Astrocyte (in vitro differentiated cells and primary cell): ENCODE results near the gene SPATA31D4. TPM values are rescaled to one million over a fixed set of nuclear protein-coding genes. Genes with fewer than 3 reads are reported as not detected.

Experiments used
- DNase-seq: peaks from one replicate; pipeline ENCODE4 v3.0.0-alpha.2; 2010; ENCODE audit warnings: low read depth
- FAIRE-seq: peaks from 2 replicates; lab custom pipeline; 2011; peaks lifted over from hg19 to GRCh38; lab: Jason Lieb, UNC
- H2AFZ ChIP-seq: 2 replicates; pipeline ENCODE4 v1.6.0; 2012; ENCODE audit warnings: low read depth, low read length, inconsistent platforms
- H3K27ac ChIP-seq: 2 replicates; pipeline ENCODE4 v1.5.1; 2011; ENCODE audit warnings: low read depth, low read length, inconsistent platforms
- H3K27me3 ChIP-seq: 2 replicates; pipeline ENCODE4 v1.6.0; 2011; ENCODE audit warnings: low read length, inconsistent platforms; ENCODE audit not compliant: insufficient read depth
- H3K36me3 ChIP-seq: 2 replicates; pipeline ENCODE4 v1.5.1; 2011; ENCODE audit warnings: low read length, inconsistent platforms; ENCODE audit not compliant: insufficient read depth
- H3K4me1 ChIP-seq: 2 replicates; pipeline ENCODE4 v1.5.1; 2011; ENCODE audit warnings: low read length, inconsistent platforms; ENCODE audit not compliant: insufficient read depth
- H3K4me2 ChIP-seq: 2 replicates; pipeline ENCODE4 v1.6.0; 2012; ENCODE audit warnings: low read length, inconsistent platforms
- H3K4me3 ChIP-seq: 2 replicates; pipeline ENCODE4 v1.5.1; 2011; ENCODE audit warnings: low read depth, mild to moderate bottlenecking, low read length, inconsistent platforms; ENCODE audit not compliant: insufficient read depth
- H3K79me2 ChIP-seq: 2 replicates; pipeline ENCODE4 v1.6.0; 2012; ENCODE audit warnings: mild to moderate bottlenecking, low read length, inconsistent platforms; ENCODE audit not compliant: insufficient read depth
- H3K9ac ChIP-seq: 2 replicates; pipeline ENCODE4 v1.6.0; 2012; ENCODE audit warnings: mild to moderate bottlenecking, low read length, inconsistent platforms
- H3K9me3 ChIP-seq: 2 replicates; pipeline ENCODE4 v1.5.1; 2012; ENCODE audit warnings: low read depth, mild to moderate bottlenecking, low read length, inconsistent platforms; ENCODE audit not compliant: insufficient read depth
- H4K20me1 ChIP-seq: 2 replicates; pipeline ENCODE4 v1.6.0; 2012; ENCODE audit warnings: low read length, inconsistent platforms; ENCODE audit not compliant: insufficient read depth
- H3K27ac Mint-ChIP-seq: one replicate; pipeline ENCODE4 v1.8.0; 2021; ENCODE audit warnings: mild to moderate bottlenecking, mixed read lengths; ENCODE audit not compliant: unreplicated experiment
- H3K27me3 Mint-ChIP-seq: one replicate; pipeline ENCODE4 v1.8.0; 2021; ENCODE audit warnings: low read depth, mixed read lengths; ENCODE audit not compliant: unreplicated experiment
- H3K36me3 Mint-ChIP-seq: one replicate; pipeline ENCODE4 v1.8.0; 2021; ENCODE audit warnings: low read depth, mixed read lengths; ENCODE audit not compliant: unreplicated experiment
- H3K4me1 Mint-ChIP-seq: one replicate; pipeline ENCODE4 v1.8.0; 2021; ENCODE audit warnings: low read depth, mixed read lengths; ENCODE audit not compliant: unreplicated experiment
- H3K4me3 Mint-ChIP-seq: one replicate; pipeline ENCODE4 v1.8.0; 2021; ENCODE audit warnings: mild to moderate bottlenecking, moderate library complexity, mixed read lengths; ENCODE audit not compliant: unreplicated experiment
- H3K9me3 Mint-ChIP-seq: one replicate; pipeline ENCODE4 v1.8.0; 2021; ENCODE audit warnings: mild to moderate bottlenecking, mixed read lengths; ENCODE audit not compliant: unreplicated experiment
- EZH2 ChIP-seq: IDR thresholded peaks from 2 replicates; pipeline ENCODE4 v1.6.1; 2012; ENCODE audit warnings: mild to moderate bottlenecking, low read length, inconsistent platforms; ENCODE audit not compliant: insufficient read depth
- total RNA-seq: library from RNA; stranded (reverse); gene quantifications from 2 replicates; pipeline ENCODE4 v1.2.1, GENCODE V29; 2021
- TF ChIP-seq, protein P1 (sequence below): IDR thresholded peaks from 2 replicates; pipeline ENCODE4 v1.5.1; 2011; ENCODE audit warnings: low read depth, mild to moderate bottlenecking, inconsistent platforms, low read length, moderate library complexity; ENCODE audit not compliant: insufficient read depth

SPATA31D4 gene
- total RNA-seq, 1 donor from 2014 or later = not detected

DNA sequence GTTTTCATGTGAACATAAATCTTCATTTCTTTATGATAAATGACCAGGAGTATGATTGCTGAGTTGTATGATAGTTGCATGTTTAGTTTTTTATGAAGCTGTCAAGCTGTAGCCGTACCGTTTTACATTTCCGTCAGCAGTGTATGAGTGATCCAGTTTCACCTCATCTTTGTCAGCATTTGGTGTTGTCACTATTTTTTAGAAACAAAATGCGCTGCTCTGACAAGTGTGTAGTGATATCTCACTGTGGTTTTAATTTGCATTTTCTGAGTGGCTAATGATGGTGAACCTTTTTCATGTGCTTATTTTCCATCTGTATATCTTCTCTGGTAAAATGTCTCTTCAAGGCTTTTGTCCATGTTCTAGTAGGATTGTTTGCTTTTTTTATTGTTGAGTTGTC lies 53.7 kb downstream of the SPATA31D4 start:
- Histone ChIP-seq H3K79me2 (no peaks in the 10 kb centered on the region), H3K4me3 (no peak overlapping the region), H3K9me3 (no peaks in the 10 kb centered on the region), H2AFZ (no peak overlapping the region), H3K4me2 (no peak overlapping the region), H3K27ac (no peak overlapping the region), H3K9ac (no peak overlapping the region), H3K4me1 (no peaks in the 10 kb centered on the region), H3K36me3 (no peaks in the 10 kb centered on the region), H3K27me3 (no peaks in the 10 kb centered on the region), H4K20me1 (no peaks in the 10 kb centered on the region)
- DNase-seq (no peak), FAIRE-seq (no peak)
- peaks cover 4% of the 10 kb centered on the region for H3K27me3 Mint-ChIP-seq
- no peak for TF ChIP-seq EZH2
- TF ChIP-seq, protein P1, sequence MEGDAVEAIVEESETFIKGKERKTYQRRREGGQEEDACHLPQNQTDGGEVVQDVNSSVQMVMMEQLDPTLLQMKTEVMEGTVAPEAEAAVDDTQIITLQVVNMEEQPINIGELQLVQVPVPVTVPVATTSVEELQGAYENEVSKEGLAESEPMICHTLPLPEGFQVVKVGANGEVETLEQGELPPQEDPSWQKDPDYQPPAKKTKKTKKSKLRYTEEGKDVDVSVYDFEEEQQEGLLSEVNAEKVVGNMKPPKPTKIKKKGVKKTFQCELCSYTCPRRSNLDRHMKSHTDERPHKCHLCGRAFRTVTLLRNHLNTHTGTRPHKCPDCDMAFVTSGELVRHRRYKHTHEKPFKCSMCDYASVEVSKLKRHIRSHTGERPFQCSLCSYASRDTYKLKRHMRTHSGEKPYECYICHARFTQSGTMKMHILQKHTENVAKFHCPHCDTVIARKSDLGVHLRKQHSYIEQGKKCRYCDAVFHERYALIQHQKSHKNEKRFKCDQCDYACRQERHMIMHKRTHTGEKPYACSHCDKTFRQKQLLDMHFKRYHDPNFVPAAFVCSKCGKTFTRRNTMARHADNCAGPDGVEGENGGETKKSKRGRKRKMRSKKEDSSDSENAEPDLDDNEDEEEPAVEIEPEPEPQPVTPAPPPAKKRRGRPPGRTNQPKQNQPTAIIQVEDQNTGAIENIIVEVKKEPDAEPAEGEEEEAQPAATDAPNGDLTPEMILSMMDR = no peak
- no peak overlapping the region for H3K27ac Mint-ChIP-seq
- peaks cover 5% of the 10 kb centered on the region for H3K4me1 Mint-ChIP-seq
- no peak overlapping the region for H3K4me3 Mint-ChIP-seq
- H3K36me3 Mint-ChIP-seq = no peaks in the 10 kb centered on the region
- no peaks in the 10 kb centered on the region for H3K9me3 Mint-ChIP-seq

Other genes starting within 250 kb of the SPATA31D4 start
- gene TLE1, start 238.9 kb upstream of the SPATA31D4 start, total RNA-seq = 23.6 and 29.6 TPM in 2 replicates
- not detected in 2 replicates for gene SPATA31D3, start 15.1 kb downstream of the SPATA31D4 start, total RNA-seq
- not detected in 2 replicates for gene SPATA31D1, start 60.3 kb downstream of the SPATA31D4 start, total RNA-seq